ENCODE measurements around the gene SKI.
"Not testable (repeated sequence)": the region's sequence is repeated elsewhere in the genome, so short reads cannot be mapped to it uniquely, and the experiment has no call there.

The SKI gene

GRCh38 chr1:2322581-2323211 is 94.6 kb downstream of the SKI start:
- peak overlapping the region; percentile 28 for H3K9ac ChIP-seq (ENCODE audit: low read length)
- H3K4me3 ChIP-seq (ENCODE audit: low read length), result no peak overlapping the region
- H3K27me3 ChIP-seq (ENCODE audit: control insufficient read depth, insufficient read depth, low read length), result peaks cover 16% of the 10 kb centered on the region
- H3K36me3 ChIP-seq (ENCODE audit: control insufficient read depth, insufficient read depth, low read length), result no peaks in the 10 kb centered on the region
- H3K9me3 ChIP-seq (ENCODE audit: control insufficient read depth, low read length), result no peaks in the 10 kb centered on the region
- H3K4me1 ChIP-seq (ENCODE audit: control insufficient read depth, insufficient read depth, low read length), result peaks cover 16% of the 10 kb centered on the region

DNA sequence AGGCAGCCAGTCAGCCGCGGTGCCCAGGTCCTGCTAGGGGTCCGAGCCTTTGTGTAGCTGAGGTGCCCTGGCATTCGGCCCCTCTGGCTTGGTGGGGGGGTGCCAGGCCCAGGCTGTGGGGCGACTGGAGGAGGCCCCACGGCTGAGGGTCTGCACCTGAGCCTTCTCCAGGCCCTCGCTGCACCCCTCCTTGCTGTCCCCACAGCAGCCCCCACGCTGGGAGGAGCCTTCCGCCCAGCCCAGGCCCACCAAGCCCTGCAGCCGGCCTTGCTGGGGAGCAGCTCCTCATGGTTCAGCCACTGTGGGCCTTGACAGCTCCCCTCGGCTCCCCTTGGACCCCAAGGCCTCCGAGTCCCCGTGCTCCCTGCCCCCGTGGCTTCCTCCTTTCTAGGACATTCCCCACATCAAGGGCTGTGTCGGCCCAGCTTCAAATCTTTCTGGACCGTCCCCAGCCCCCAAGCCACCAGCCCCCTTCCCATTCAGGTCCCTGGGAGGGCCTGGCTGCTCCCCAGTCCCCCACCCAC is 95.4 kb downstream of the SKI start:
- no peaks in the 10 kb centered on the region for H3K9me3 ChIP-seq (ENCODE audit: control insufficient read depth, low read length)
- no peak overlapping the region for H3K9ac ChIP-seq (ENCODE audit: low read length)
- H3K4me3 ChIP-seq (ENCODE audit: low read length), result no peak overlapping the region
- H3K4me1 ChIP-seq (ENCODE audit: control insufficient read depth, insufficient read depth, low read length), result peaks cover 16% of the 10 kb centered on the region
- no peaks in the 10 kb centered on the region for H3K36me3 ChIP-seq (ENCODE audit: control insufficient read depth, insufficient read depth, low read length)
- peaks cover 16% of the 10 kb centered on the region for H3K27me3 ChIP-seq (ENCODE audit: control insufficient read depth, insufficient read depth, low read length)

DNA sequence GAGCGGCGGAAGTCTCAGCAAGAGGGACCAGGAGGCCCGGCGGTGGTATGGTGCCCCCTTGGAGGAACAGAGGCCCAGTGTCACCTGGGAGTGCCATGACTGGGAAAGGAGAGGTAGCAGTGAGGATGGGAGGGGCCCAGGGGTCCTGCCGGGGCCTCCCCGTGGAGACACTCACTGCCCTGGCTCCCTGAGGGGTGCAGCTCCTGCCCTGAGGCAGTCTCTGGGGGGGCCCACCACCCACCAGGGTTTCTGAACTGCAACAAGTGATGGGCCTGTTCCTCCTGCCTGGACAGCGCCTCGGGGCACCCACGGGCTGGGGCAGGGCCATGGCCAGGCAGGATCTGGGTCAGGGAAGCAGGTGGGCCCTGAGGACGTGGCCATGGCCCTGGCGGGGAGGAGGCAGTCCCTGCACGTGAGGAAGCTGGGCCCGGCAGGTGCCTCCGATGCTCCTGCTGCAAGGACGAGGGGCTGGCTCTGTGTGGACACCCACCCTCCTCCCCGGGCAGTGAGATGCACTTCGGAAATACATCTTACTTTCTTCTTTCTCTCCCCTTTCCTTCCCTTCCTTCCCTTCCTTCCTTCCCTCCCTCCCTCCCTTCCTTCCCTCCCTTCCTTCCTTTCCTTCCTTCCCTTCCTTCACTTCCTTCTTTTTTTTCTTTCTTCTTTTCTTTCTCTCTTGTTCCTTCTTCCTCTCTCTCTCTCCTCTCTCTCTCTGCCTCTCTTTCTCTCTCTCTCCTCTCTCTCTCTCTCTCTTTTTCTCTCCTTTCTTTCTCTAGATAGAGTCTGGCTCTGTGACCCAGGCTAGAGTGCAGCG is 96.6 kb downstream of the SKI start:
- H3K9ac ChIP-seq (ENCODE audit: low read length), result no peak overlapping the region
- H3K36me3 ChIP-seq (ENCODE audit: control insufficient read depth, insufficient read depth, low read length), result no peaks in the 10 kb centered on the region
- no peaks in the 10 kb centered on the region for H3K9me3 ChIP-seq (ENCODE audit: control insufficient read depth, low read length)
- no peak overlapping the region for H3K4me3 ChIP-seq (ENCODE audit: low read length)
- peaks cover 16% of the 10 kb centered on the region for H3K27me3 ChIP-seq (ENCODE audit: control insufficient read depth, insufficient read depth, low read length)
- H3K4me1 ChIP-seq (ENCODE audit: control insufficient read depth, insufficient read depth, low read length), result peaks cover 16% of the 10 kb centered on the region

GRCh38 chr1:2326524-2326923 is 98.4 kb downstream of the SKI start:
- no peaks in the 10 kb centered on the region for H3K36me3 ChIP-seq (ENCODE audit: control insufficient read depth, insufficient read depth, low read length)
- no peak overlapping the region for H3K4me3 ChIP-seq (ENCODE audit: low read length)
- no peaks in the 10 kb centered on the region for H3K9me3 ChIP-seq (ENCODE audit: control insufficient read depth, low read length)
- peaks cover 12% of the 10 kb centered on the region for H3K27me3 ChIP-seq (ENCODE audit: control insufficient read depth, insufficient read depth, low read length)
- H3K9ac ChIP-seq (ENCODE audit: low read length), result no peak overlapping the region
- peaks cover 13% of the 10 kb centered on the region for H3K4me1 ChIP-seq (ENCODE audit: control insufficient read depth, insufficient read depth, low read length)

GRCh38 chr1:2327162-2327561 is 99.0 kb downstream of the SKI start:
- H3K4me3 ChIP-seq (ENCODE audit: low read length); H3K27me3 ChIP-seq (ENCODE audit: control insufficient read depth, insufficient read depth, low read length); H3K9ac ChIP-seq (ENCODE audit: low read length); H3K36me3 ChIP-seq (ENCODE audit: control insufficient read depth, insufficient read depth, low read length); H3K4me1 ChIP-seq (ENCODE audit: control insufficient read depth, insufficient read depth, low read length); H3K9me3 ChIP-seq (ENCODE audit: control insufficient read depth, low read length): not testable (repeated sequence)

- Histone ChIP-seq H3K36me3 (ENCODE audit: control insufficient read depth, insufficient read depth, low read length) (no peaks in the 10 kb centered on the region), H3K4me3 (ENCODE audit: low read length) (no peak overlapping the region), H3K4me1 (ENCODE audit: control insufficient read depth, insufficient read depth, low read length) (no peaks in the 10 kb centered on the region), H3K9ac (ENCODE audit: low read length) (no peak overlapping the region), H3K27me3 (ENCODE audit: control insufficient read depth, insufficient read depth, low read length) (no peaks in the 10 kb centered on the region), H3K9me3 (ENCODE audit: control insufficient read depth, low read length) (no peaks in the 10 kb centered on the region)
Measured at GRCh38 chr1:2327841-2328240, 99.7 kb downstream of the SKI start.

GRCh38 chr1:2328676-2329455 is 100.7 kb downstream of the SKI start:
- no peaks in the 10 kb centered on the region for H3K27me3 ChIP-seq (ENCODE audit: control insufficient read depth, insufficient read depth, low read length)
- H3K9ac ChIP-seq (ENCODE audit: low read length), result no peak overlapping the region
- H3K4me1 ChIP-seq (ENCODE audit: control insufficient read depth, insufficient read depth, low read length), result no peaks in the 10 kb centered on the region
- no peaks in the 10 kb centered on the region for H3K36me3 ChIP-seq (ENCODE audit: control insufficient read depth, insufficient read depth, low read length)
- no peak overlapping the region for H3K4me3 ChIP-seq (ENCODE audit: low read length)
- no peaks in the 10 kb centered on the region for H3K9me3 ChIP-seq (ENCODE audit: control insufficient read depth, low read length)

- no peak overlapping the region for H3K4me3 ChIP-seq (ENCODE audit: low read length)
- H3K9me3 ChIP-seq (ENCODE audit: control insufficient read depth, low read length), result no peaks in the 10 kb centered on the region
- H3K9ac ChIP-seq (ENCODE audit: low read length), result no peak overlapping the region
- H3K4me1 ChIP-seq (ENCODE audit: control insufficient read depth, insufficient read depth, low read length), result peaks cover 6% of the 10 kb centered on the region
- no peaks in the 10 kb centered on the region for H3K27me3 ChIP-seq (ENCODE audit: control insufficient read depth, insufficient read depth, low read length)
- no peaks in the 10 kb centered on the region for H3K36me3 ChIP-seq (ENCODE audit: control insufficient read depth, insufficient read depth, low read length)
Measured at GRCh38 chr1:2330035-2330434, 101.9 kb downstream of the SKI start.

- Histone ChIP-seq H3K27me3 (ENCODE audit: control insufficient read depth, insufficient read depth, low read length) (no peaks in the 10 kb centered on the region), H3K9ac (ENCODE audit: low read length) (no peak overlapping the region), H3K4me3 (ENCODE audit: low read length) (no peak overlapping the region), H3K36me3 (ENCODE audit: control insufficient read depth, insufficient read depth, low read length) (no peaks in the 10 kb centered on the region), H3K9me3 (ENCODE audit: control insufficient read depth, low read length) (no peaks in the 10 kb centered on the region), H3K4me1 (ENCODE audit: control insufficient read depth, insufficient read depth, low read length) (peaks cover 6% of the 10 kb centered on the region)
Measured at GRCh38 chr1:2330519-2331199, 102.5 kb downstream of the SKI start.

DNA sequence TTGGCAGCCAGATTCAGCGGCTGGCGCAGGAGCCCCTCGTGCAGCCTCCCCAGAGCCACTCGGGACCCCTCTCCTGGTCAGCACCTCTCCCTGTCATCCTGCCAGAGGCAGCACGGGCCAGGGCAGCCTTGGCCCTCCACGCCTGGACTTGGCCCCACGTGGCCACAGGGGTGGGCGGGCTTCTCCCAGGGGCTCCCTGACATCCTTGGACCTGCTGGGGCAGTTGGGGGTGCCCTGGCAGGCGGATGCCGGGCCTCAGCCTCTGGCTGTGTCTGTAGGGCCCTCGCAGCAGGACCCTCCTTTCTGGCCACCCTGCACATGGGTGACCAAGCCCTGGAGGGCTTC is 103.1 kb downstream of the SKI start:
- H3K4me1 ChIP-seq (ENCODE audit: control insufficient read depth, insufficient read depth, low read length), result peaks cover 6% of the 10 kb centered on the region
- no peaks in the 10 kb centered on the region for H3K27me3 ChIP-seq (ENCODE audit: control insufficient read depth, insufficient read depth, low read length)
- H3K4me3 ChIP-seq (ENCODE audit: low read length), result no peak overlapping the region
- no peak overlapping the region for H3K9ac ChIP-seq (ENCODE audit: low read length)
- H3K36me3 ChIP-seq (ENCODE audit: control insufficient read depth, insufficient read depth, low read length), result no peaks in the 10 kb centered on the region
- no peaks in the 10 kb centered on the region for H3K9me3 ChIP-seq (ENCODE audit: control insufficient read depth, low read length)

DNA sequence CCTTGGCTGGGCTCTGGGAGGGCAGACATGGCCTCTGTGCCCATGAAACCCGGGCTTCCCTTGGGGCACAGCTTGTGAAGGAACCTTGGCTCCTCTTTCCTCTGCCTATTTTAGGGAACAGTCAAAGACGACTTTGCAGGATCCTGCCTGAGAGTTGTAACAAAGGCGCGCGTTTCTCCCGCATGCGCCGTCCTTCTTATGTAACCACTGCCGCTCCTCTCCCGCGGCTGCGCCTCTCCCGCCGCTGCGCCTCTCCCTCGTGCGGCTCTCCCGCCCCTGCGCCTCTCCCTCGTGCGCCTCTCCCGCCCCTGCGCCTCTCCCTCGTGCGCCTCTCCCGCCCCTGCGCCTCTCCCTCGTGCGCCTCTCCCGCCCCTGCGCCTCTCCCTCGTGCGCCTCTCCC is 103.5 kb downstream of the SKI start:
- not testable (repeated sequence) for H3K27me3 ChIP-seq (ENCODE audit: control insufficient read depth, insufficient read depth, low read length); H3K4me1 ChIP-seq (ENCODE audit: control insufficient read depth, insufficient read depth, low read length); H3K9me3 ChIP-seq (ENCODE audit: control insufficient read depth, low read length); H3K36me3 ChIP-seq (ENCODE audit: control insufficient read depth, insufficient read depth, low read length); H3K9ac ChIP-seq (ENCODE audit: low read length); H3K4me3 ChIP-seq (ENCODE audit: low read length)
